HG03439 (cell line): ENCODE measurements around the gene POU6F1.

ENCODE experiments used
- ATAC-seq: cut with Tn5 transposase; IDR thresholded peaks from one replicate; pipeline ENCODE4 v1.9.1; 2021; ENCODE audit warnings: mild to moderate bottlenecking, moderate library complexity; ENCODE audit not compliant: unreplicated experiment

POU6F1 gene

DNA sequence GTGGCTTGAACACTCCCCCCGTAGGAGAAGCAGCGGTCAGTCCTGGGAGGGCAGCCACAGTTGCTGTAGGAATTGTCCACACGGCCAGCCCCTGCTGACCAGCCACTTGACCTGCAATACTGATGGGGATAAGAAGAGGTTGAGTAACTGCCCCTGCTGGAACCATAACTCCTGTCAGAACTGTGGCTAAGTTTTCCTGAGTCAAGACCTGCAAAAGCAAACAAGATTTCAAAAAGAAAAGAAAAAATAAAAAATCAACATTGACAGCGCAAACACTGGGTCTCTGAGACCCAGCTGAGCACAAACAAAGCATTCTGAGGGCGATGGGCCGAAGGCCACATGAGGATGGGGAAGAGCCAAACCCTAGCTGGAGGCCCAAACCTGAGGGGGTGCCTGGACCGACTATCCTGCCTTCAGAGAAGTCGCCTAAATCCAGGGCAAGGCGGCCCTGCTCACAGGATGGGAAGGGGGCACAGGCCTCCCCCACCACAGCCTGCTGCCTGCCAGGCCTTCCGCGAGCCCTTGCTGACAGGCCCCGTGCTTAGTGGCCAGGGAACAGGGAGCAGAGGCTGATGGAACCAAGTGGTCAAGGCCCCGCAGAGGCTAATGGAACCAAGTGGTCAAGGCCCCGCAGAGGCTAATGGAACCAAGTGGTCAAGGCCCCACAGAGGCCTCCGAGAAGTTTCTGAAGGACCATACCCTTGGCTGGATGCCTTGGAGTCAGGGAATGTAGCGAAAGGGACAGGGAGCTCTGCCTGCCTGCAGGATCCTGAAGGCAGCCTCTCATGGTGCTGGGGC, 19.1 kb downstream of the POU6F1 start:
- no peak for ATAC-seq

GRCh38 chr12:51197736-51198567, 19.9 kb downstream of the POU6F1 start:
- ATAC-seq, result no peak

- no peak for ATAC-seq
These were observed 21.3 kb downstream of the POU6F1 start for GRCh38 chr12:51196547-51196946.

GRCh38 chr12:51195841-51196240, 22.0 kb downstream of the POU6F1 start:
- ATAC-seq, result no peak

GRCh38 chr12:51192284-51192671, 25.6 kb downstream of the POU6F1 start:
- no peak for ATAC-seq

DNA sequence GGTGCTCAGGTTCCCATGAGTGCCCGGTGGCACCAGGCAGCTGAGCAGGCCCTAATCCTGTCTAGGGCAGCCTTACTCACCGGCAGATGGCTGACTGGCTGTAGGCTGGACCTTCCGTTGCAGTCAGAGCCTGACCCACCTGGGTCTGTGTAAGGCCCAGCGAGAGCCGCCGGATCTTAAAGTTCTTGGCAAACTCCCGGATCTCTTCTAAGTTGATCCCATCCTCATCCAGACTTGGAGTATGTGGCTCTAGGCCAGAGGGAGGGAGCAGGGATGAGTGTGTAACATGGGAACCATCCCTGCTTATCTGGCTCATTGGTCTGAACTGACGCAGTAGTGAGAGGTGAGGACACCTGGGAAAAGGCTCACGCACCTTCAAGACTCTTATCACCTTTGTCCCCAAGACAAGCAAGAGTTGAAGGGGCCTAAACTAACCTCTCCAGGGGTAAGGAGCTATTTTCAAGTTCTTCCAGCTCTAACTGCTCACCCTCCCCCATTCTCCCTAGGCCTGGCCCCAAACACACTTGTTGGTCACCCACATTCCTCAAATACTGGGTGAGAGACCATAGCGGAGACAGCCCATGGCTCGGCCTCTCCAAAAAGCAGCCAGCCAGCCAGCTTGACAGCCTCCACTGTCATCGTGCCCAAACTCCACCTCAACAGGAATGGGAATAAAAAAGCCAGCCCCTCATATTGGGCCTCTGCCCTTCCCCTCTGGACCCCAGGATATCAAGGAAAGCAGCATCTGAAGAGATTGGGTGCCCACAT, 26.2 kb downstream of the POU6F1 start:
- no peak for ATAC-seq

DNA sequence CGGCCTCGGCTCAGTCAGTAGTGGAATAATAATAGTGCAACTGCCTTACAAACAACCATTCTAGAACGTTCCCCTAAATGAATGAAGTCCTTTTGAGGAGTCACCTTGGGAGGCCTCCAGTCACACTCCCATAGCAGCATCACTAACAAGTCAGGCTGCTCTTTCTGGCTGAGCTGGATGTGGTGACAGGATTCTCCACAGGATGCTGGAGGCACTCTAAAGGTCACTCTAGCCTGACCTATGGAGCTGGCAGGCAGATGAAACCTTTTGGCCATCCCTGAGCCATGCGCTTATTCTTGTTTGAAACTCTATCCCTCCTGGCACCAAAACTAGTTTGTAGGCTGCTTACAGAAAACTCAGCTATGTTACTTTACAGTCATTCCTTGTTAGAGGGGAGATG, 27.0 kb downstream of the POU6F1 start:
- no peak for ATAC-seq

DNA sequence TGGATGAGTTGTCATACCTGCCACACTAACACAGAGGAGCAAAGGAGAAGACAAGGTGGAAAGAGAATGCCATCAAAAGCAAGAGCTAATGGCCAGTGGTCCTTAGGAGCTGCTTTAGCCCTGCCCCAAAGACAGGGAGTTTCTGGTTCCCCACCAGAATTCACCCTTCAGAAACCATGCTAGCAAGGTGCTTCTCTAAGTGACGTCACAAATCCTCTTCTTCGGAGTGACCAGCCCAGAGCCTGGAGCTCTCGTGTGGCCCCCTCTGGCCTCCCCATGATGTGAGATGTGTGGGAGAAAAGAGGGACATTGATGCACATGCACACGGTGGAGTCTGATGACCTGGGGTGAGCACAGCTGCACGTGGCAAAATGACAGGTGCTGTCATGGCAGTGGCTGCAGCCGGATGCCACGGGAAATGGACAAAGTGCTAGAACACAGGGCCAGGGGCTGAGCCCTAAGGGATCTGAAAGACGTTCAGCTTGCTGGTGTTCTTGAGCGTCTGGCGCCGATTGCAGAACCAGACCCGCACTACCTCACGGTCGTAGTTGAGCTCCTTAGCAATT, 28.0 kb downstream of the POU6F1 start:
- ATAC-seq, result no peak

DNA sequence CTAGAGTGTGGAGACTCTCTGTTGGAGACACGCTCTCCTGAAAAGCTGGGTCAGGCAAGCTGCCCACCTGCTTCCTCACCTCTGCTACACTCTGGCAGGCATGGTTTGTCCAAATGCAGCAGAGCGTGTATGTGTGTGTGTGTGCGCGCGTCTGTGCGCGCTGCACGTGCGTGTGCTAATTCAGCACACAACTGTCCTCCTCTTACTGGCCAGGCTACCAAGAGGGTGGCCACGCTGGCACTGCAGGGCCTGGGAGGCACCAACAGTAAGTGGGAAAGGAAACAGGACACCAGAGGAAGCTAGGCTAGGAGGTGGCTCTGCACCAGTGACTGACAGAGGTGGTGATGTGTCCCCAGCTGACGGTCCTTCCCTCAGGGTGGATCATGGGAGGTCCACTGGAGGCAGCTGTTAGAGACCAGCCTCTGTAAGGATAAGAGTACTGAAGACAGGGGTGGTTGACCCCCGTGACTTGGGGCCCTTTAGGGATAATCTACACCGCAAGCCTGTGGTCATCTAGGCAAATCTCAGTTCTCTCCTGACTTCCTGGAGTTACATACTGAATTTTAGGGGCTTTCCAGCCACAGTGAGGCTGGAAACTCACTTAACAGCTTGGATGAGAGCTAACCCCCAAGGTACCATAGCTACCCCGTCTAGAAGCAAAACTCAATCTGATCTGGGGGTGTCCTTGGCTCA, 29.4 kb downstream of the POU6F1 start:
- ATAC-seq, result no peak

- ATAC-seq, result no peak
These were observed 30.4 kb downstream of the POU6F1 start for GRCh38 chr12:51187370-51187987.

DNA sequence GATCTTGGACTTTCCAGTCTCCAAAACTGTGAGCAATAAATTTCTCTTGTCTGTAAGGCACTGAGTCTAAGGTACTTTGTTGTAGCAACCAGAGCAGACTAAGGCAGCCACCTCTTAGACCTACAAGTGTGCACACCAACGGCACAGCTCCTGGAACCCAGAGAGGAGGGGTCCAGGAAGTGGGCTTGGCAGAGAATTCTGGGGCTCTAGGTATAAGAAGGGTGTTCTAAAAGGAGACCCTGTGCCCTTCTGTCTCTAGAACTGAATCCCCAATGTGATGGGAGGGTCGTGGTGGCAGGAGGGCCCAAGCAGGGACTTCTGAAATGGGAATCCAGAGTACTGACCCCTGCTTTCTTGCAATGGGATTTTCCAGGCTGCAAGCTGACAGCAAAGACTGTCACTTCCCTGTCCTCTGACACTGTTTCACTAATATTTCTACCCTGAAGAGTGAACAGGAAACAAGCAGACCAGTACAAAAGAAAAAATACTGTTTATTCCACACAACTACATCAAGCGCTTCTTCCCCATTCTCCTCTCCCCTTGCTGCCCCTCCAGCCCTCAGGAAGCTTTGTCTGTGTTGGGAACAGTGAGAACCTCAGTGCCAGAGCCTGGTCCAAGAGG, 31.3 kb downstream of the POU6F1 start:
- no peak for ATAC-seq

DNA sequence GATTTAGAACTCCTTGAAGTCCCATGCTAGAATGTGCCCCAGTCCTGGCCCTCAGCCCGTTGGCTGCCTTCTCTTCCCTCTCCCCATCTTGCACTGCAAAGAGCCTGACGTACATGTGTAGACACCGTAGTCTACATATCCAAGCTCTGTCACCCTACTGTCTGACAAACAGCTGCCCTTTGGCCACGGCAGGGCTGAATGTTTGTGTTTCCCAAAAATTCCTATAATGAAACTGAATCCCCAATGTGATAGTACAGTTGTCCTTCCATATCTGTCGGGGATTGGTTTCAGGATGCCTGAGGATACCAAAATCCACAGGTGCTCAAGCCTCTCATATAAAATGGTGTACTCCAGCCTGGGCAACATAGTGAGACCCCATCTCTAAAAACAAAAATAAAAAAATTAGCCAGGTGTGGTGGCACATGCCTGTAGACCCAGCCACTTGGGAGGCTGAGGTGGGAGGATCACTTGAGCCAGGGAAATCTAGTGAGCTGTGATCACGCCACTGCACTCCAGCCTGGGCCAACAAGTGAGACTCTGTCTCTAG, 32.6 kb downstream of the POU6F1 start:
- no peak for ATAC-seq

- no peak for ATAC-seq
These were observed 34.0 kb downstream of the POU6F1 start for GRCh38 chr12:51183816-51184215.

DNA sequence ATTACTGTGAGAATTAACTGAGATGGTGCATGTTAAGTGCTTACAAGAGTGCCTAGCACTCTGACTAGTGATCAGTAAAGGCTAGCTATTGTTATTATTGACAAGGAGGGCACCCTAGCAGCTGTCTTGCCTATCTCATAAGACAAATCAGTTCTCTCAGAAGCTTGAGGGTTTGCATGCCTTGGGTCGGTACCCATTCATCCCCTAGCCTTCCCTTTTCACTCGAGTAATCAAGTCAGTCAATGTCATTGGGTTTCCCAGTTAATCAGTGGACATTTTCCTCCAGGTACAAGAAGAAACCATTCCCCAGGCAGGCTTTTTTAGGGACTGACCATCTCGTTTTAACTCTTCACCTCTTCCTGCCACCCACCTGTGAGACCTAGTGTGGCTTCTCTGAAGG, 34.5 kb downstream of the POU6F1 start:
- ATAC-seq, result no peak

GRCh38 chr12:51181558-51181957, 36.3 kb downstream of the POU6F1 start:
- no peak for ATAC-seq

GRCh38 chr12:51177897-51178296, 40.0 kb downstream of the POU6F1 start:
- no peak for ATAC-seq

DNA sequence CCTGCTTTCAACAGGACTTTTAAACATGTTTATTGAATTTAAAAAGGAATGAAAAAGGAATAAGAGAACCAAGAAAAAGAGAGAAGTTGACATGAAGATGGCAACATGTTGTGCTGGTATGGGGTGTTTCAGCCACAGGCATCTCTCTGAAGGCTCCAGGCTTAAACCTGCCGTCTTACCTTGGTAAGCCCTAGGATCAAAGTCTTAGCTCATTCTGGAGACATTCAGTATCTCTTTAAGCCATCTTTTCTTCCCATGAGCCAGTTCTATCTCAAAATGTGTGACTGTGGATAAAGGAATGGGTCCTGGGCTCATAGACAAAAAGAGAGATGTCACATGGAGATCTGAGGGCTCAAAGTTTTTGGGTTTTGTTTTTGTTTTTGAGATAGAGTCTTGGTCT, 43.4 kb downstream of the POU6F1 start:
- no peak for ATAC-seq

DNA sequence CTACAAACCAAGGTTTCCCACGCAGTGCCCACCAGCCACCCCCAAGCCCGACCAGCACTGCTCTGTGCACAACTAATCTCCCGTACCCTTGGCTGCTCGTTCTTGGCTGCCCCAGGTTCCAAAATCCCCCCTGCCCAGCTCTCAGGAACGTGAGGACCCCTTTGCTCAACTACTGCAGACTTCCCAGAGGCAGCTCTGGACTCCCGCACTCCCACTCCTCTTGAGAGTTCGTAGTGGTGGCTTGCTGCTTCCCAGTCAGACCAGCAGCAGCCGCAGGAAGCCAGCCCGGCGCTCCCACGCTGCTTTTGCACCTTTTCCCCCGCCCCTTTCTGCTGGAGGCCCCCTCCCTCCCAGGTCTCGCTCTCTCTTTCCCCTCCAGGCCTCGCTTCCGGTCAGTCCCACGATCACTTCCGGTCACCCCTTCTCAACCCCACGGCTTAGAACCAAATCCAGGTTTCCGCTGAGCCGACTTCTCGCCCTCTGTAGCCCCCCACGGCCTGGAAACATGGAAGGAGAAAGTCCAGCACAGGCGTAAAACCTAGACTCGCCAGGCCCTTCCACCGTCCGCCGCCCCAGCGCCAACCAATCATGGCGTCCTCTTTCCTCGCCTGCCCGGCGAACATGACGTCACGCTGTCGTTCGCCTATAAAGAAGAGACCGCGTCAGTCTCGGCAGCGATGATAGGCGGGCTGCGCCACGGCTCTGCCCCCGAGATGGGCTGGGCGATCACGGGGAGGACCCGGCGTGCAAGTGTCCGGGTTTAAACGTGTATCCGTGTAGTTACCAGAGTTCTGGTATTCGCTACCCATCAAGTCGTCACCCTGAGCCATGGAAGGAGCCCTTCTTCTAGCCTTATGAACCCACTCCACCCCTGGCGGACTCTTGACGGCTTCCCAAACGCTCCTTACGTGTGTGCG, 45.1 kb downstream of the POU6F1 start, which contains the start of gene TFCP2:
Gene TFCP2 (minus strand): TSS at position 621 of the 917 bp plus-strand sequence. CDS start 713 bp downstream, outside the sequence.
- peak; percentile 95 for ATAC-seq
